K562 (cell line): ENCODE measurements around the gene CEP44. TPM values are rescaled to one million over a fixed set of nuclear protein-coding genes. Genes with fewer than 3 reads are reported as not detected.

ENCODE experiments used
- CBX1 ChIP-seq: sonication (generic); IDR thresholded peaks from 2 replicates; pipeline ENCODE4 v1.6.1; 2016; ENCODE audit warnings: antibody characterized with exemption, low read depth, mild to moderate bottlenecking
- CCAR2 ChIP-seq: fragments of 200-400 bp; formaldehyde crosslinking; IDR thresholded peaks from 2 replicates; pipeline ENCODE4 v1.6.1; 2017; ENCODE audit warnings: mild to moderate bottlenecking, low read depth, low read length
- CREBBP ChIP-seq: IDR thresholded peaks from one replicate; pipeline ENCODE4 v1.6.1; 2012; ENCODE audit warnings: low read depth, mild to moderate bottlenecking, control low read depth, inconsistent platforms, low read length
- FOXK2 ChIP-seq, 2 experiments: fragments of 450-650 bp; IDR thresholded peaks in 1 of 2; conservative IDR thresholded peaks in 1 of 2; 2 replicates each; pipeline ENCODE4 v1.6.1; 2016; ENCODE audit warnings: low read depth in 2 of 2, mild to moderate bottlenecking in 1 of 2
- HEY1 ChIP-seq: fragments of 250-450 bp; sonication (Bioruptor Pico); IDR thresholded peaks from 2 replicates; pipeline ENCODE4 v1.5.0; 2020; ENCODE audit warnings: mild to moderate bottlenecking, moderate library complexity, borderline replicate concordance
- HNRNPK ChIP-seq: fragments of 200-400 bp; formaldehyde crosslinking; IDR thresholded peaks from one replicate; pipeline ENCODE4 v1.6.1; 2018; ENCODE audit warnings: mild to moderate bottlenecking, low read depth, low read length; ENCODE audit not compliant: poor library complexity, severe bottlenecking
- JUND ChIP-seq, 2 experiments: IDR thresholded peaks; 2 replicates in 1 of 2; 3 replicates in 1 of 2; pipeline ENCODE4 v1.6.1; 2011; ENCODE audit warnings: borderline replicate concordance in 2 of 2, low read depth in 2 of 2, low read length in 2 of 2, improper control_type of control experiment in 1 of 2, missing biosample characterization in 1 of 2, missing genetic modification characterization in 1 of 2, missing genetic modification reagents in 1 of 2
- LCOR ChIP-seq: sonication (generic); formaldehyde crosslinking; IDR thresholded peaks from 2 replicates; pipeline ENCODE4 v1.8.0; 2022; ENCODE audit warnings: mild to moderate bottlenecking, missing genetic modification reagents
- MCM3 ChIP-seq: fragments of 450-650 bp; IDR thresholded peaks from 2 replicates; pipeline ENCODE4 v1.6.1; 2016
- MITF ChIP-seq: IDR thresholded peaks from 2 replicates; pipeline ENCODE4 v1.6.1; 2014; ENCODE audit warnings: antibody characterized with exemption
- MNT ChIP-seq, 2 experiments: fragments of 450-650 bp; conservative IDR thresholded peaks; 2 replicates each; pipeline ENCODE4 v1.6.1; 2017; ENCODE audit warnings: mild to moderate bottlenecking in 2 of 2, moderate library complexity in 2 of 2
- NCOA1 ChIP-seq: fragments of 450-650 bp; IDR thresholded peaks from 2 replicates; pipeline ENCODE4 v1.6.1; 2016; ENCODE audit warnings: low read depth
- PCBP1 ChIP-seq: fragments of 200-400 bp; formaldehyde crosslinking; IDR thresholded peaks from 2 replicates; pipeline ENCODE4 v1.6.1; 2018; ENCODE audit warnings: mild to moderate bottlenecking, low read depth, low read length; ENCODE audit not compliant: poor library complexity, severe bottlenecking
- RAD21 ChIP-seq, 2 experiments: fragments of 250-450 bp in 1 of 2; fragments of 450-650 bp in 1 of 2; sonication (Bioruptor Pico) in 1 of 2; formaldehyde crosslinking in 1 of 2; IDR thresholded peaks in 1 of 2; conservative IDR thresholded peaks in 1 of 2; 2 replicates each; pipeline versions ENCODE4 v1.4.0 to v1.8.0; 2020 to 2022; ENCODE audit warnings: mild to moderate bottlenecking in 2 of 2, moderate library complexity in 1 of 2
- RBFOX2 ChIP-seq: fragments of 200-400 bp; formaldehyde crosslinking; IDR thresholded peaks from 2 replicates; pipeline ENCODE4 v1.6.1; 2017; ENCODE audit warnings: low read depth, mild to moderate bottlenecking, low read length, moderate library complexity
- SAFB2 ChIP-seq: fragments of 200-400 bp; formaldehyde crosslinking; IDR thresholded peaks from 2 replicates; pipeline ENCODE4 v1.6.1; 2018; ENCODE audit warnings: borderline replicate concordance, low read length, low read depth, moderate library complexity; ENCODE audit not compliant: severe bottlenecking
- SRSF1 ChIP-seq: fragments of 200-400 bp; formaldehyde crosslinking; IDR thresholded peaks from 2 replicates; pipeline ENCODE4 v1.6.1; 2017; ENCODE audit warnings: mild to moderate bottlenecking, low read depth, low read length, moderate library complexity
- TCF15 ChIP-seq: fragments of 250-450 bp; sonication (Bioruptor Pico); IDR thresholded peaks from 2 replicates; pipeline ENCODE4 v1.8.0; 2022; ENCODE audit warnings: moderate library complexity, mild to moderate bottlenecking, inconsistent platforms
- U2AF2 ChIP-seq: fragments of 200-400 bp; formaldehyde crosslinking; optimal IDR thresholded peaks from 2 replicates; pipeline ENCODE3; 2017; ENCODE audit warnings: low read depth, mild to moderate bottlenecking, low read length
- YY1 ChIP-seq, 3 experiments: IDR thresholded peaks; 2 replicates each; pipeline ENCODE4 v1.6.1; 2011; ENCODE audit warnings: low read length in 2 of 3, mild to moderate bottlenecking in 2 of 3, moderate library complexity in 2 of 3, borderline replicate concordance in 1 of 3, control low read depth in 1 of 3, low read depth in 1 of 3; ENCODE audit not compliant: insufficient read depth in 3 of 3, insufficient replicate concordance in 2 of 3, control insufficient read depth in 1 of 3, insufficient read length in 1 of 3; ENCODE audit errors: extremely low read depth in 1 of 3
- ZBTB7A ChIP-seq: IDR thresholded peaks from 2 replicates; pipeline ENCODE4 v1.6.1; 2011; ENCODE audit warnings: low read depth, mild to moderate bottlenecking, low read length, moderate library complexity, borderline replicate concordance; ENCODE audit not compliant: control insufficient read depth
- ZC3H11A ChIP-seq: IDR thresholded peaks from 2 replicates; pipeline ENCODE4 v1.6.1; 2012; ENCODE audit warnings: low read depth, low read length, improper control_type of control experiment
- ZFP1 ChIP-seq: fragments of 450-650 bp; formaldehyde crosslinking; IDR thresholded peaks from 2 replicates; pipeline ENCODE4 v1.4.0; 2020; ENCODE audit warnings: mild to moderate bottlenecking, mixed read lengths
- ZNF644 ChIP-seq: fragments of 200-800 bp; sonication (Bioruptor generic); IDR thresholded peaks from 2 replicates; pipeline ENCODE4 v1.6.1; 2016; ENCODE audit warnings: low read depth, missing genetic modification characterization, missing compliant biosample characterization
- ZSCAN32 ChIP-seq: fragments of 450-650 bp; formaldehyde crosslinking; IDR thresholded peaks from 2 replicates; pipeline ENCODE4 v1.4.0; 2020; ENCODE audit warnings: mild to moderate bottlenecking, moderate library complexity
- polyA plus RNA-seq, 8 experiments: library from polyadenylated mRNA; depleted of rRNA in 4 of 8; stranded (reverse) in 5 of 8; unstranded in 3 of 8; fragments of >200 nt; fragmentation: Nextera tagmentation in 2 of 8; fragmentation: Illumina TruSeq in 1 of 8; extraction: Ambion mirVana in 2 of 8; extraction: Trizol in 1 of 8; gene quantifications; 2 replicates each; pipeline versions ENCODE4 v1.2.1 to v1.2.3, GENCODE V29; 2011 to 2014; ENCODE audit warnings: inconsistent platforms in 1 of 8, missing spikeins in 1 of 8
- total RNA-seq, 7 experiments: library from RNA; depleted of rRNA in 6 of 7; stranded (reverse); fragments of >200 nt in 6 of 7; fragmentation: Illumina TruSeq in 2 of 7; extraction: Trizol in 2 of 7; gene quantifications; 2 replicates each; pipeline versions ENCODE4 v1.2.1 to v1.2.3, GENCODE V29; 2011 to 2021; ENCODE audit warnings: low replicate concordance in 1 of 7

Gene CEP44
- total and polyA plus RNA-seq, 9 of the 15 experiments (the other 6 are each of a cell fraction or from before 2014, with no cell fraction given) = 19.6 to 45.0 (median 24.4) TPM

- TF ChIP-seq MITF = no peak
- TF ChIP-seq FOXK2 (conservative IDR thresholded peaks at IDR 0.05 in 1 of 2, IDR thresholded peaks at IDR 0.05 in 1 of 2; ENCODE audit: low read depth in 2 of 2) = no peak
- no peak for TF ChIP-seq ZNF644 (tag)
- no peak for TF ChIP-seq MCM3
- TF ChIP-seq CREBBP = no peak
- TF ChIP-seq ZC3H11A = no peak
- no peak for TF ChIP-seq RBFOX2
- no peak for TF ChIP-seq SAFB2
- TF ChIP-seq JUND (IDR thresholded peaks at IDR 0.05; ENCODE audit: borderline replicate concordance, low read depth, low read length) = peak; percentile 78
- TF ChIP-seq JUND (tag; IDR thresholded peaks at IDR 0.05; ENCODE audit: borderline replicate concordance, low read depth, low read length) = peak; percentile 55; the same call in 1 of the 3 replicates
- no peak for TF ChIP-seq NCOA1
- no peak for TF ChIP-seq ZSCAN32
- TF ChIP-seq PCBP1 = no peak
- TF ChIP-seq MNT (conservative IDR thresholded peaks at IDR 0.05) = peak; percentile 33 to 65; a peak in 2 of 4 replicates
- TF ChIP-seq YY1 (IDR thresholded peaks at IDR 0.05; ENCODE audit: borderline replicate concordance in 1 of 3, control insufficient read depth in 1 of 3, extremely low read depth in 1 of 3, insufficient read depth in 3 of 3, insufficient read length in 1 of 3, insufficient replicate concordance in 2 of 3, low read depth in 1 of 3, low read length in 2 of 3) = peak in 1 of 3 experiments; percentile 57
- TF ChIP-seq ZFP1 (CRISPR knock-in tag) = no peak
- no peak for TF ChIP-seq TCF15 (CRISPR knock-in tag)
- TF ChIP-seq HEY1 (CRISPR knock-in tag) = no peak
- TF ChIP-seq U2AF2 = no peak
- TF ChIP-seq HNRNPK = no peak
- no peak for TF ChIP-seq RAD21 (CRISPR knock-in tag; conservative IDR thresholded peaks at IDR 0.05 in 1 of 2, IDR thresholded peaks at IDR 0.05 in 1 of 2)
- no peak for TF ChIP-seq SRSF1
- no peak for TF ChIP-seq CCAR2
- TF ChIP-seq LCOR (CRISPR knock-in tag) = no peak
- TF ChIP-seq ZBTB7A = no peak
- no peak for TF ChIP-seq CBX1
Observed at GRCh38 chr4:174314770-174315169, 31.1 kb downstream of the CEP44 start (continued).
